ENCODE results near the gene STX18. TPM values are rescaled to one million over a fixed set of nuclear protein-coding genes. Genes with fewer than 3 reads are reported as not detected.
A peak's percentile ranks its signal among the peaks of the same experiment; 100 is the strongest.

The STX18 gene
- total RNA-seq, 2 donors from 2014 or later, result 24.1 to 33.5 TPM

- Histone ChIP-seq H3K27me3 (replicated peaks; ENCODE audit: insufficient read depth) (peaks cover 2% of the 10 kb centered on the region), H3K9me3 (no peaks in the 10 kb centered on the region), H3K4me1 (replicated peaks) (no peaks in the 10 kb centered on the region), H3K4me3 (peak overlapping the region; percentile 37 to 48), H3K27ac (no peak overlapping the region), H3K36me3 (no peaks in the 10 kb centered on the region)
- WGBS, result 5% methylated on average over 51 of the region's 62 CpGs
- TF ChIP-seq CTCF (IDR thresholded peaks at IDR 0.05), result no peak
- no peak for TF ChIP-seq POLR2AphosphoS5 (IDR thresholded peaks at IDR 0.05)
- no peak for TF ChIP-seq POLR2A (IDR thresholded peaks at IDR 0.05)
- intact Hi-C loops (cut with DNase I), result no loop called here
- no peak for DNase-seq (ENCODE audit: low spot score)
These were observed 154.1 kb downstream of the STX18 start for GRCh38 chr4:4387531-4388310.

GRCh38 chr4:4386736-4387392 lies 155.0 kb downstream of the STX18 start, which contains the start of gene NSG1:
NSG1 (plus strand) TSS chr4:4387102; CDS start chr4:4387630, 528 bp downstream.
- Histone ChIP-seq H3K4me1 (replicated peaks) (no peaks in the 10 kb centered on the region), H3K27me3 (replicated peaks; ENCODE audit: insufficient read depth) (peaks cover 2% of the 10 kb centered on the region), H3K27ac (no peak within 1 kb of the TSS), H3K36me3 (no peaks in the 10 kb centered on the region), H3K9me3 (no peaks in the 10 kb centered on the region), H3K4me3 (peak within 1 kb of the TSS; percentile 37 to 48)
- WGBS, result 1% methylated on average over 53 of the region's 87 CpGs
- TF ChIP-seq POLR2AphosphoS5 (IDR thresholded peaks at IDR 0.05) (no peak), POLR2A (IDR thresholded peaks at IDR 0.05) (no peak), CTCF (IDR thresholded peaks at IDR 0.05) (no peak)
- DNase-seq (ENCODE audit: low spot score), result peak; percentile 35
- intact Hi-C loops (cut with DNase I), result no loop called here

- Histone ChIP-seq H3K4me1 (replicated peaks) (no peaks in the 10 kb centered on the region), H3K9me3 (no peaks in the 10 kb centered on the region), H3K4me3 (peak overlapping the region; percentile 37 to 48), H3K27me3 (replicated peaks; ENCODE audit: insufficient read depth) (peaks cover 2% of the 10 kb centered on the region), H3K27ac (no peak overlapping the region), H3K36me3 (no peaks in the 10 kb centered on the region)
- TF ChIP-seq CTCF (IDR thresholded peaks at IDR 0.05) (no peak), POLR2A (IDR thresholded peaks at IDR 0.05) (no peak), POLR2AphosphoS5 (IDR thresholded peaks at IDR 0.05) (no peak)
- DNase-seq (ENCODE audit: low spot score), result no peak
- WGBS, result under 1% methylated on average over 31 of the region's 36 CpGs
- intact Hi-C loops (cut with DNase I), result no loop called here
These were observed 155.5 kb downstream of the STX18 start for GRCh38 chr4:4386296-4386735.

- intact Hi-C loops (cut with DNase I), result no loop called here
- H3K27ac ChIP-seq, result no peak overlapping the region
- 2% methylated on average over 35 of the region's 38 CpGs for WGBS
- no peak for DNase-seq (ENCODE audit: low spot score)
- no peak for TF ChIP-seq CTCF (IDR thresholded peaks at IDR 0.05)
- no peak for TF ChIP-seq POLR2A (IDR thresholded peaks at IDR 0.05)
- no peaks in the 10 kb centered on the region for H3K9me3 ChIP-seq
- no peaks in the 10 kb centered on the region for H3K4me1 ChIP-seq (replicated peaks)
- no peaks in the 10 kb centered on the region for H3K36me3 ChIP-seq
- peak overlapping the region; percentile 37 to 48 for H3K4me3 ChIP-seq
- peaks cover 2% of the 10 kb centered on the region for H3K27me3 ChIP-seq (replicated peaks; ENCODE audit: insufficient read depth)
These were observed 156.0 kb downstream of the STX18 start for GRCh38 chr4:4385729-4386295.

Measured in prostate gland (tissue), 2 donors.